Small intestine (tissue), 7 donors: Measurements from ENCODE around the gene EYS. TPM values are rescaled to one million over a fixed set of nuclear protein-coding genes. Genes with fewer than 3 reads are reported as not detected.
"Not testable (repeated sequence)": the region's sequence is repeated elsewhere in the genome, so short reads cannot be mapped to it uniquely, and the experiment has no call there.

Experiments
- DNase-seq, 2 donors: peaks; one replicate each; pipeline versions ENCODE4 v3.0.0 to v3.0.0-alpha.2; 2013
- FAIRE-seq: peaks from 2 replicates; lab custom pipeline; 2012; peaks lifted over from hg19 to GRCh38; lab: Jason Lieb, UNC
- H3K27ac ChIP-seq, 3 donors: one replicate each; pipeline ENCODE4 v1.5.1; 2013; ENCODE audit warnings: low read length in 2 of 3, mild to moderate bottlenecking in 2 of 3, control low read depth in 1 of 3, inconsistent platforms in 1 of 3, low read depth in 1 of 3, moderate library complexity in 1 of 3
- H3K27me3 ChIP-seq, 3 donors: one replicate each; pipeline ENCODE4 v1.6.1; 2013; ENCODE audit warnings: low read length in 3 of 3, inconsistent platforms in 1 of 3; ENCODE audit not compliant: control insufficient read depth in 3 of 3, insufficient read depth in 3 of 3
- H3K36me3 ChIP-seq, 3 donors: one replicate each; pipeline ENCODE4 v1.6.1; 2013; ENCODE audit warnings: low read length in 3 of 3, inconsistent platforms in 1 of 3, low read depth in 1 of 3, mild to moderate bottlenecking in 1 of 3, moderate library complexity in 1 of 3; ENCODE audit not compliant: control insufficient read depth in 3 of 3, insufficient read depth in 2 of 3
- H3K4me1 ChIP-seq, 3 donors: one replicate each; pipeline ENCODE4 v1.6.1; 2013; ENCODE audit warnings: low read length in 2 of 3, inconsistent platforms in 1 of 3, low read depth in 1 of 3, mild to moderate bottlenecking in 1 of 3, moderate library complexity in 1 of 3; ENCODE audit not compliant: control insufficient read depth in 3 of 3, insufficient read depth in 2 of 3
- H3K4me3 ChIP-seq, 3 donors: one replicate each; pipeline ENCODE4 v1.5.1; 2013; ENCODE audit warnings: low read length in 3 of 3, control low read depth in 1 of 3, inconsistent platforms in 1 of 3, low read depth in 1 of 3, mild to moderate bottlenecking in 1 of 3, moderate library complexity in 1 of 3
- H3K9me3 ChIP-seq, 2 donors: one replicate each; pipeline ENCODE4 v1.6.1; 2013; ENCODE audit warnings: low read depth in 1 of 2, low read length in 1 of 2; ENCODE audit not compliant: control insufficient read depth in 2 of 2, insufficient read depth in 1 of 2
- WGBS, 3 donors: extraction: QIAGEN DNeasy Blood & Tissue Kit; methylation state at CpG; one replicate each; pipeline ENCODE4 v1.1.7; 2013; 5-methylcytosine and 5-hydroxymethylcytosine counted together
- polyA plus RNA-seq, 4 donors: library from polyadenylated mRNA; stranded (reverse) in 3 of 4; unstranded in 1 of 4; fragments of 200-250 nt in 3 of 4; fragments of 120-200 nt in 1 of 4; gene quantifications; one replicate each; pipeline versions ENCODE4 v1.2.1 to v1.2.3, GENCODE V29; 2013
- donor health status: healthy with polysubstance abuse.
- donor health status: control.
- donor health status: control.
- donor health status: Bipolar disorder and iron deficiency.
- donor health status: healthy.

The EYS gene
- polyA plus RNA-seq, 4 donors = 0.78 TPM; not detected in 3

- 75 to 84% (median 76%) methylated on average over 3 of the region's 3 CpGs for WGBS, 3 donors
- Histone ChIP-seq H3K9me3 (peaks cover 0 to 3% of the 10 kb centered on the region in 2 donors), H3K36me3 (no peaks in the 10 kb centered on the region), H3K4me1 (no peaks in the 10 kb centered on the region), H3K27ac (no peak overlapping the region), H3K27me3 (no peaks in the 10 kb centered on the region), H3K4me3 (no peak overlapping the region)
- FAIRE-seq (no peak), DNase-seq (no peak)
Observed at GRCh38 chr6:65546894-65547293, 160.1 kb downstream of the EYS start.

- H3K9me3 ChIP-seq = peaks cover 0 to 3% of the 10 kb centered on the region in 2 donors
- no peaks in the 10 kb centered on the region for H3K36me3 ChIP-seq
- no peaks in the 10 kb centered on the region for H3K4me1 ChIP-seq
- no peak for FAIRE-seq
- no peak overlapping the region for H3K4me3 ChIP-seq
- WGBS, 3 donors = 76 to 86% (median 78%) methylated on average over 2 of the region's 2 CpGs
- H3K27ac ChIP-seq = no peak overlapping the region
- no peaks in the 10 kb centered on the region for H3K27me3 ChIP-seq
- DNase-seq = no peak
Observed at GRCh38 chr6:65545920-65546319, 161.1 kb downstream of the EYS start.

GRCh38 chr6:65538644-65539043 lies 168.4 kb downstream of the EYS start:
- Histone ChIP-seq H3K4me3 (no peak overlapping the region), H3K27me3 (no peaks in the 10 kb centered on the region), H3K9me3 (no peaks in the 10 kb centered on the region), H3K4me1 (no peaks in the 10 kb centered on the region), H3K27ac (no peak overlapping the region), H3K36me3 (no peaks in the 10 kb centered on the region)
- FAIRE-seq (no peak), DNase-seq (no peak)
- 91 to 93% (median 92%) methylated on average over 1 of the region's 1 CpG for WGBS, 3 donors

- DNase-seq (no peak), FAIRE-seq (no peak)
- Histone ChIP-seq H3K27me3 (no peaks in the 10 kb centered on the region), H3K4me3 (no peak overlapping the region), H3K9me3 (no peaks in the 10 kb centered on the region), H3K36me3 (no peaks in the 10 kb centered on the region), H3K27ac (no peak overlapping the region), H3K4me1 (no peaks in the 10 kb centered on the region)
- 79 to 98% (median 89%) methylated on average over 2 of the region's 2 CpGs for WGBS, 3 donors
Observed at GRCh38 chr6:65537600-65537999, 169.4 kb downstream of the EYS start.

- H3K4me3 ChIP-seq = no peak overlapping the region
- no peak overlapping the region for H3K27ac ChIP-seq
- no peaks in the 10 kb centered on the region for H3K4me1 ChIP-seq
- 63 to 87% (median 82%) methylated on average over 3 of the region's 3 CpGs for WGBS, 3 donors
- H3K27me3 ChIP-seq = no peaks in the 10 kb centered on the region
- no peak for FAIRE-seq
- no peaks in the 10 kb centered on the region for H3K9me3 ChIP-seq
- H3K36me3 ChIP-seq = no peaks in the 10 kb centered on the region
- DNase-seq = no peak
Observed at GRCh38 chr6:65531533-65531932, 175.5 kb downstream of the EYS start.

GRCh38 chr6:65524232-65524631 lies 182.8 kb downstream of the EYS start:
- Histone ChIP-seq H3K4me3 (no peak overlapping the region), H3K4me1 (no peaks in the 10 kb centered on the region), H3K36me3 (no peaks in the 10 kb centered on the region), H3K9me3 (peaks cover 0 to 2% of the 10 kb centered on the region in 2 donors), H3K27ac (no peak overlapping the region), H3K27me3 (no peaks in the 10 kb centered on the region)
- WGBS, 3 donors = 78 to 86% (median 79%) methylated on average over 2 of the region's 2 CpGs
- DNase-seq (no peak), FAIRE-seq (no peak)

GRCh38 chr6:65505736-65506135 lies 201.3 kb downstream of the EYS start:
- no peaks in the 10 kb centered on the region for H3K36me3 ChIP-seq
- 24 to 60% (median 35%) methylated on average over 4 of the region's 4 CpGs for WGBS, 3 donors
- no peaks in the 10 kb centered on the region for H3K9me3 ChIP-seq
- DNase-seq = no peak
- H3K27me3 ChIP-seq = no peaks in the 10 kb centered on the region
- H3K27ac ChIP-seq = no peak overlapping the region
- FAIRE-seq = no peak
- no peak overlapping the region for H3K4me3 ChIP-seq
- no peaks in the 10 kb centered on the region for H3K4me1 ChIP-seq

- no peaks in the 10 kb centered on the region for H3K36me3 ChIP-seq
- FAIRE-seq = no peak
- no peak overlapping the region for H3K4me3 ChIP-seq
- H3K9me3 ChIP-seq = no peaks in the 10 kb centered on the region
- 54 to 68% (median 66%) methylated on average over 2 of the region's 2 CpGs for WGBS, 3 donors
- H3K4me1 ChIP-seq = no peaks in the 10 kb centered on the region
- H3K27me3 ChIP-seq = no peaks in the 10 kb centered on the region
- DNase-seq = no peak
- no peak overlapping the region for H3K27ac ChIP-seq
Observed at GRCh38 chr6:65501045-65501444, 206.0 kb downstream of the EYS start.

GRCh38 chr6:65483652-65484051 lies 223.4 kb downstream of the EYS start:
- FAIRE-seq, H3K27ac ChIP-seq, H3K27me3 ChIP-seq, H3K36me3 ChIP-seq, DNase-seq, H3K4me3 ChIP-seq, H3K4me1 ChIP-seq, H3K9me3 ChIP-seq: not testable (repeated sequence)
- WGBS, 3 donors = 74 to 91% (median 86%) methylated on average over 7 of the region's 7 CpGs
